Stomach (tissue), 9 donors: ENCODE measurements around the gene SLC39A2. TPM values are rescaled to one million over a fixed set of nuclear protein-coding genes. Genes with fewer than 3 reads are reported as not detected.

Source experiments
- DNase-seq, 2 donors: peaks; one replicate each; pipeline versions ENCODE4 v3.0.0 to v3.0.0-alpha.2; 2013 to 2019
- H3K27ac ChIP-seq, 5 donors: fragments of 200-600 bp in 4 of 5; sonication (generic) in 4 of 5; one replicate each; pipeline ENCODE4 v1.5.1; 2013 to 2019; ENCODE audit warnings: mild to moderate bottlenecking in 1 of 5, moderate library complexity in 1 of 5
- H3K27me3 ChIP-seq, 3 donors: fragments of 200-600 bp; sonication (generic); one replicate each; pipeline ENCODE4 v1.5.1; 2017 to 2019; ENCODE audit warnings: mixed run types in 1 of 3
- H3K36me3 ChIP-seq, 4 donors: fragments of 200-600 bp; sonication (generic); 1 replicate in 3 of 4; 2 replicates in 1 of 4; pipeline ENCODE4 v1.5.1; 2016 to 2019
- H3K4me1 ChIP-seq, 4 donors: fragments of 200-600 bp; sonication (generic); one replicate each; pipeline ENCODE4 v1.5.1; 2016 to 2019
- H3K4me3 ChIP-seq, 4 donors: fragments of 200-600 bp; sonication (generic) in 3 of 4; one replicate each; pipeline ENCODE4 v1.5.1; 2016 to 2019; ENCODE audit warnings: mild to moderate bottlenecking in 1 of 4
- H3K9me3 ChIP-seq, 4 donors: fragments of 200-600 bp; sonication (generic); one replicate each; pipeline ENCODE4 v1.5.1; 2016 to 2019
- EP300 ChIP-seq: sonication (generic); formaldehyde crosslinking; IDR thresholded peaks from one replicate; pipeline ENCODE4 v1.6.1; 2017; ENCODE audit warnings: antibody characterized with exemption
- POLR2A ChIP-seq, 4 donors: fragments of 450-650 bp; IDR thresholded peaks; one replicate each; pipeline ENCODE4 v1.6.1; 2016; ENCODE audit warnings: antibody characterized with exemption in 4 of 4, control low read depth in 2 of 4, mild to moderate bottlenecking in 1 of 4, moderate library complexity in 1 of 4
- POLR2AphosphoS5 ChIP-seq, 3 donors: sonication (generic); formaldehyde crosslinking; IDR thresholded peaks; one replicate each; pipeline ENCODE4 v1.6.1; 2016; ENCODE audit warnings: antibody characterized with exemption in 3 of 3
- WGBS, 5 donors: extraction: QIAGEN DNeasy Blood & Tissue Kit in 3 of 5; methylation state at CpG; one replicate each; pipeline versions ENCODE4 v1.1.5 to v1.1.7; 2013 to 2018; 5-methylcytosine and 5-hydroxymethylcytosine counted together
- intact Hi-C: fragments of 100-400 bp; cut with DNase I; formaldehyde crosslinking; loops from one replicate; pipeline ENCODE4 v1.15.1; 2023; ENCODE audit warnings: low total_unique reads
- polyA plus RNA-seq, 3 donors: library from polyadenylated mRNA; stranded (reverse); fragments of 200-250 nt; gene quantifications; one replicate each; pipeline ENCODE4 v1.2.3, GENCODE V29; 2013
- total RNA-seq, 5 donors: library from RNA; depleted of rRNA; stranded (reverse); fragments of >200 nt; gene quantifications; one replicate each; pipeline versions ENCODE4 v1.1.0 to v1.2.3, GENCODE V29; 2014 to 2016
- TF ChIP-seq, protein P1 (sequence below), 7 experiments: fragments of 450-650 bp in 4 of 7; fragments of 200-600 bp in 3 of 7; sonication (generic) in 3 of 7; IDR thresholded peaks; one replicate each; pipeline ENCODE4 v1.5.1; 2016 to 2019; ENCODE audit warnings: antibody characterized with exemption in 7 of 7, control low read depth in 2 of 7, mild to moderate bottlenecking in 1 of 7
- donor health status: healthy with polysubstance abuse.
- donor health status: Bipolar disorder and iron deficiency.
- donor health status: healthy.

Gene SLC39A2
- total and polyA plus RNA-seq, 8 donors = 3.8 TPM; not detected in 7

DNA sequence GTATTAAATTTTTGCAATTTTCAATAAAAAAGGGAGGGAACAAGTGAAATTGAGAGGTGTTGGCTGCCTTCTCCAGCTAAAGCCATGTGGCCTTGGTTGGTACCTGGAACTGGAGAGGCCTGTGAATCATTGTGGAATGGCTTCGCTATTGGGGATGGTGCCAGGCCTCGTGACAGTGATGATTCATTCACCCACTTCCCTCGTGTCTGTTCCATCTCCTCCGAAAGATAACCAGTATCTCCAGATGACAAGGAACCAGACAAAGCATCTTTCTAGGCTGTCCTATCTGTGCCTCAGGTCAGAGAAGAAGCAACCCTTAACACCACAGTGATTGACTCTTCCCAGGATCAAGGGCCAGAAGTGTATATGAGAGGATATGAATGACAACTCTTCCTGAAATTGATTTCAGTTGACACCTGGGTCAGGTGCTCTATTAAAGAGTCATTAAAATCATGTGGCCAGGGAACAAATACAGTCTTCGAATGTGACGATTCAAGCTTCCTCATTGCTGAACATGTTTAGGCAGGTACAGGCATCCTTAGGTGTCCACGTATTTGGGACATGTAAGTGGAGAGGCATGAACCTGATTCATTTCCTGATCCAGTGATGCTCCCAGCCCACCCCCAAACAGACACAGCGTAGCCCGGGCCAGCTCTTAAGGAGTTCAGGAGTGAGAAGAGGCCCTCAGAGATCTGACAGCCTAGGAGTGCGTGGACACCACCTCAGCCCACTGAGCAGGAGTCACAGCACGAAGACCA is 42.8 kb downstream of the SLC39A2 start, which contains the start of gene RNASE7:
RNASE7 (plus strand) TSS at position 687 of the 758 bp plus-strand sequence. CDS start 631 bp downstream, outside the sequence.
- H3K27me3 ChIP-seq = no peaks in the 10 kb centered on the region
- intact Hi-C loops = no loop called here
- H3K36me3 ChIP-seq = no peaks in the 10 kb centered on the region
- peaks cover 20 to 37% (median 33%) of the 10 kb centered on the region in 4 donors for H3K4me1 ChIP-seq
- H3K4me3 ChIP-seq = no peak within 1 kb of the TSS
- no peaks in the 10 kb centered on the region for H3K9me3 ChIP-seq
- TF ChIP-seq EP300 = no peak
- no peak within 1 kb of the TSS for H3K27ac ChIP-seq
- WGBS, 5 donors = 70 to 84% (median 78%) methylated on average over 11 of the region's 11 CpGs
- DNase-seq = no peak

DNA sequence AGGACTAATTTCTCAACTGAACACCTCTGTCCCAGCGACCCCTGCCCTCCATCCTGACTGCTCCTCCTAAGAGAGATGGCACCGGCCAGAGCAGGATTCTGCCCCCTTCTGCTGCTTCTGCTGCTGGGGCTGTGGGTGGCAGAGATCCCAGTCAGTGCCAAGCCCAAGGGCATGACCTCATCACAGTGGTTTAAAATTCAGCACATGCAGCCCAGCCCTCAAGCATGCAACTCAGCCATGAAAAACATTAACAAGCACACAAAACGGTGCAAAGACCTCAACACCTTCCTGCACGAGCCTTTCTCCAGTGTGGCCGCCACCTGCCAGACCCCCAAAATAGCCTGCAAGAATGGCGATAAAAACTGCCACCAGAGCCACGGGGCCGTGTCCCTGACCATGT is 43.8 kb downstream of the SLC39A2 start:
- H3K27me3 ChIP-seq = no peaks in the 10 kb centered on the region
- H3K36me3 ChIP-seq = no peaks in the 10 kb centered on the region
- H3K9me3 ChIP-seq = no peaks in the 10 kb centered on the region
- no peak for DNase-seq
- no peak overlapping the region for H3K27ac ChIP-seq
- 50 to 60% (median 53%) methylated on average over 8 of the region's 8 CpGs for WGBS, 5 donors
- no peak for TF ChIP-seq POLR2AphosphoS5 (IDR thresholded peaks at IDR 0.05)
- TF ChIP-seq, protein P1, sequence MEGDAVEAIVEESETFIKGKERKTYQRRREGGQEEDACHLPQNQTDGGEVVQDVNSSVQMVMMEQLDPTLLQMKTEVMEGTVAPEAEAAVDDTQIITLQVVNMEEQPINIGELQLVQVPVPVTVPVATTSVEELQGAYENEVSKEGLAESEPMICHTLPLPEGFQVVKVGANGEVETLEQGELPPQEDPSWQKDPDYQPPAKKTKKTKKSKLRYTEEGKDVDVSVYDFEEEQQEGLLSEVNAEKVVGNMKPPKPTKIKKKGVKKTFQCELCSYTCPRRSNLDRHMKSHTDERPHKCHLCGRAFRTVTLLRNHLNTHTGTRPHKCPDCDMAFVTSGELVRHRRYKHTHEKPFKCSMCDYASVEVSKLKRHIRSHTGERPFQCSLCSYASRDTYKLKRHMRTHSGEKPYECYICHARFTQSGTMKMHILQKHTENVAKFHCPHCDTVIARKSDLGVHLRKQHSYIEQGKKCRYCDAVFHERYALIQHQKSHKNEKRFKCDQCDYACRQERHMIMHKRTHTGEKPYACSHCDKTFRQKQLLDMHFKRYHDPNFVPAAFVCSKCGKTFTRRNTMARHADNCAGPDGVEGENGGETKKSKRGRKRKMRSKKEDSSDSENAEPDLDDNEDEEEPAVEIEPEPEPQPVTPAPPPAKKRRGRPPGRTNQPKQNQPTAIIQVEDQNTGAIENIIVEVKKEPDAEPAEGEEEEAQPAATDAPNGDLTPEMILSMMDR (IDR thresholded peaks at IDR 0.05) = no peak
- TF ChIP-seq POLR2A (IDR thresholded peaks at IDR 0.05) = no peak
- no peak for TF ChIP-seq EP300
- intact Hi-C loops = no loop called here
- H3K4me1 ChIP-seq = peaks cover 20 to 40% (median 31%) of the 10 kb centered on the region in 4 donors
- H3K4me3 ChIP-seq = no peak overlapping the region

DNA sequence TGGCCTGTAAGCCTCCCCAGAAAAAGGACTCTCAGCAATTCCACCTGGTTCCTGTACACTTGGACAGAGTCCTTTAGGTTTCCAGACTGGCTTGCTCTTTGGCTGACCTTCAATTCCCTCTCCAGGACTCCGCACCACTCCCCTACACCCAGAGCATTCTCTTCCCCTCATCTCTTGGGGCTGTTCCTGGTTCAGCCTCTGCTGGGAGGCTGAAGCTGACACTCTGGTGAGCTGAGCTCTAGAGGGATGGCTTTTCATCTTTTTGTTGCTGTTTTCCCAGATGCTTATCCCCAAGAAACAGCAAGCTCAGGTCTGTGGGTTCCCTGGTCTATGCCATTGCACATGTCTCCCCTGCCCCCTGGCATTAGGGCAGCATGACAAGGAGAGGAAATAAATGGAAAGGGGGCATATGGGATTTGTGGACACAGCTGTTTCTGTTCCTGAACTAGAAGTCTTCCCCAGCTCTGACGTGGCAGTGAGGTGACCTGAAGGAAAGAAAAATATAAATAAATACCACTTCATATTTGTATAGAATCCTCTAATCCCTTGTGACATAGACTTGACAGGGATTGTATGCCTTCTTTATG is 44.4 kb downstream of the SLC39A2 start:
- Histone ChIP-seq H3K36me3 (no peaks in the 10 kb centered on the region), H3K27ac (peak overlapping the region in 1 of 5 donors; percentile 1), H3K4me3 (no peak overlapping the region), H3K9me3 (no peaks in the 10 kb centered on the region), H3K4me1 (peaks cover 16 to 40% (median 27%) of the 10 kb centered on the region in 4 donors), H3K27me3 (no peaks in the 10 kb centered on the region)
- 18 to 52% (median 38%) methylated on average over 2 of the region's 2 CpGs for WGBS, 5 donors
- DNase-seq = no peak
- intact Hi-C loops = no loop called here
- TF ChIP-seq POLR2A (IDR thresholded peaks at IDR 0.05) (no peak), EP300 (no peak), POLR2AphosphoS5 (IDR thresholded peaks at IDR 0.05) (no peak)
- TF ChIP-seq, protein P1 (IDR thresholded peaks at IDR 0.05) = no peak

DNA sequence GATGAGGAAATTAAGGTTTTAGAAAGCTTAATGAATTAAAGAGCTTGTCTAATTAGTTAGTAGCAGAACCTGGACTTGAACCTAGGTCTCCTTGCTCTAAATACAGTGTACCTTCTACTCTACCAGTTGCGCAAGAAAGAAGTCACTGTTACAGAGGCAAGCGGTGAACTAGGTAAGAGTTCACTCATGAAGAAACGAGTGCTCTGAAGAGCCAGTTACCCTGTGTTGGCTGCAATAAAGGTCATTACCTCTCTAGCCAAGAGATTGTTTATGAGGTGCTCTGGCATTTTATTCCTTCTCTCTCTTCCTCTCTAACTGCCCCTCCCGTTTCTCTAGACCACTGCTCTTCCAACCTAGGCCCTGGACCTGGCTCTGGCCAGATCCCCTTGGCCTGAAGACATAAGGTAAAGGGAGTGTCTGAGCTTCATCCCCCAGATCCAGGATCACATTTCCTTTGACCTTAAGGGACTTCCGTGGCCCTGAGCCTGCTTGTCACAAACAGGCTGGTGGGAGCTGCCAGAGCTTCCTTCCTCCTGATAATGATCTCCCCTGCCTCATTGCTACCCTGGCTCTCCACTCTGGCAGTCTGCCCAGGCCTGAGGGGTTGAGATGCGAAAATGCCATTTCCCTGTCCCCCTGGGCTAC is 45.0 kb downstream of the SLC39A2 start:
- Histone ChIP-seq H3K9me3 (no peaks in the 10 kb centered on the region), H3K27me3 (no peaks in the 10 kb centered on the region), H3K36me3 (no peaks in the 10 kb centered on the region), H3K4me1 (peaks cover 9 to 35% (median 22%) of the 10 kb centered on the region in 4 donors), H3K27ac (peak overlapping the region in 1 of 5 donors; percentile 16), H3K4me3 (no peak overlapping the region)
- 44 to 48% (median 47%) methylated on average over 6 of the region's 6 CpGs for WGBS, 5 donors
- TF ChIP-seq EP300 = no peak
- TF ChIP-seq, protein P1 (IDR thresholded peaks at IDR 0.05) = no peak
- no peak for TF ChIP-seq POLR2AphosphoS5 (IDR thresholded peaks at IDR 0.05)
- no peak for TF ChIP-seq POLR2A (IDR thresholded peaks at IDR 0.05)
- intact Hi-C loops = no loop called here
- peak in 1 of 2 donors; percentile 42 for DNase-seq
